A673 (cell line): ENCODE results near the gene ITPR2. TPM values are rescaled to one million over a fixed set of nuclear protein-coding genes. Genes with fewer than 3 reads are reported as not detected.

Experiments
- BruUV-seq: library from RNA; stranded (reverse); fragments of 400-500 nt; replicated peaks from 2 replicates; lab custom pipeline; 2021; lab: Mats Ljungman, UMichigan
- CTCF ChIA-PET: fragments of 300-600 bp; sonication (Branson Sonifier 250); formaldehyde crosslinking; loops from one replicate; lab custom pipeline; 2022; ENCODE audit warnings: antibody characterized with exemption; lab: Charles Lee
- POLR2A ChIA-PET: fragments of 300-600 bp; sonication (Branson Sonifier 250); formaldehyde crosslinking; loops from one replicate; lab custom pipeline; 2022; ENCODE audit warnings: antibody characterized with exemption; ENCODE audit not compliant: low non-redundant PET; lab: Charles Lee
- DNase-seq: peaks from one replicate; pipeline ENCODE4 v3.0.0-alpha.2; 2015; ENCODE audit warnings: low spot score
- H3K27ac ChIP-seq: fragments of 200-600 bp; sonication (generic); 2 replicates; pipeline ENCODE4 v1.5.1; 2016; ENCODE audit warnings: mixed run types, low read depth, mild to moderate bottlenecking, mixed read lengths, antibody characterized with exemption, low read length; ENCODE audit not compliant: poor library complexity, severe bottlenecking
- H3K27me3 ChIP-seq: fragments of 200-600 bp; sonication (generic); replicated peaks from 2 replicates; pipeline ENCODE4 v1.6.1; 2017; ENCODE audit warnings: mixed run types, low read depth, mild to moderate bottlenecking, mixed read lengths, antibody characterized with exemption, low read length; ENCODE audit not compliant: insufficient read depth, poor library complexity
- H3K36me3 ChIP-seq: fragments of 200-600 bp; sonication (generic); 2 replicates; pipeline ENCODE4 v1.6.1; 2016; ENCODE audit warnings: mixed run types, mild to moderate bottlenecking, mixed read lengths, antibody characterized with exemption, low read length; ENCODE audit not compliant: insufficient read depth, poor library complexity, severe bottlenecking
- H3K4me1 ChIP-seq: fragments of 200-600 bp; sonication (generic); 2 replicates; pipeline ENCODE4 v1.6.1; 2017; ENCODE audit warnings: mixed run types, mild to moderate bottlenecking, mixed read lengths, antibody characterized with exemption, low read length; ENCODE audit not compliant: insufficient read depth, poor library complexity, severe bottlenecking
- H3K4me3 ChIP-seq: fragments of 200-600 bp; sonication (generic); 2 replicates; pipeline ENCODE4 v1.5.1; 2016; ENCODE audit warnings: low read depth, mixed run types, mild to moderate bottlenecking, mixed read lengths, low read length; ENCODE audit not compliant: poor library complexity, severe bottlenecking
- H3K9me3 ChIP-seq: fragments of 200-600 bp; sonication (generic); 2 replicates; pipeline ENCODE4 v1.6.1; 2016; ENCODE audit warnings: mixed run types, low read depth, mild to moderate bottlenecking, mixed read lengths, antibody characterized with exemption, low read length; ENCODE audit not compliant: poor library complexity, severe bottlenecking
- EZH2 ChIP-seq: fragments of 200-600 bp; sonication (generic); IDR thresholded peaks from 2 replicates; pipeline ENCODE4 v1.6.1; 2017; ENCODE audit warnings: borderline replicate concordance, low read depth, mild to moderate bottlenecking, mixed read lengths, antibody characterized with exemption, low read length; ENCODE audit not compliant: poor library complexity, severe bottlenecking
- intact Hi-C: fragments of 100-400 bp; cut with micrococcal nuclease; formaldehyde crosslinking; loops from one replicate; pipeline ENCODE4 v1.10.0; 2022; ENCODE audit not compliant: unreplicated experiment
- total RNA-seq: library from RNA; stranded (reverse); gene quantifications from 2 replicates; pipeline ENCODE4 v1.2.3, GENCODE V29; 2021
- TF ChIP-seq, protein P1 (sequence below): fragments of 300-800, 200-600 bp; sonication (generic); conservative IDR thresholded peaks from 2 replicates; pipeline ENCODE4 v1.5.1; 2017; ENCODE audit warnings: low read depth, mild to moderate bottlenecking, antibody characterized with exemption, low read length, moderate library complexity, mixed read lengths

Gene ITPR2
- total RNA-seq, 1 experiment from 2014 or later = 22.6 TPM

DNA sequence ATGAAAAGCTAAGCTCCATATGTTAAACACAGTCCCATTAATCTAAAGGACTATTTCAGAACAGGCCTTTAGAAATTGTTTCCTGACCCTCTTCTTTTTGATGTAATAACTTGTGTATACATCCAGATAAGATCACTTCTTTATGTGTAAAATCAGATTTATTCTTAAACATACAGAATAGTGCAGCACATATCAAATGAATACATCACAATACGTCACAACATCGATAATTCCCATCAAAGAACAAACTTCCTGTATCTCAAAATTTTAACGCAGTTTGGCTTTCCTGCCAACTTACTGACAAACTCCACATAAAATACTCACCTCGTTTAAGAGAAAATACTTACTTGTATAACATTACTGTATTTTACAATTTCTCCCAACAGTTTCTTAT, 108.7 kb downstream of the ITPR2 start:
- CTCF ChIA-PET = no interaction called here
- intact Hi-C loops = loop anchor here (5.0 kb wide), 1 partner anchor 108 kb away; the partner anchor contains the start of gene ITPR2
- no peak overlapping the region for H3K4me3 ChIP-seq
- TF ChIP-seq, protein P1, sequence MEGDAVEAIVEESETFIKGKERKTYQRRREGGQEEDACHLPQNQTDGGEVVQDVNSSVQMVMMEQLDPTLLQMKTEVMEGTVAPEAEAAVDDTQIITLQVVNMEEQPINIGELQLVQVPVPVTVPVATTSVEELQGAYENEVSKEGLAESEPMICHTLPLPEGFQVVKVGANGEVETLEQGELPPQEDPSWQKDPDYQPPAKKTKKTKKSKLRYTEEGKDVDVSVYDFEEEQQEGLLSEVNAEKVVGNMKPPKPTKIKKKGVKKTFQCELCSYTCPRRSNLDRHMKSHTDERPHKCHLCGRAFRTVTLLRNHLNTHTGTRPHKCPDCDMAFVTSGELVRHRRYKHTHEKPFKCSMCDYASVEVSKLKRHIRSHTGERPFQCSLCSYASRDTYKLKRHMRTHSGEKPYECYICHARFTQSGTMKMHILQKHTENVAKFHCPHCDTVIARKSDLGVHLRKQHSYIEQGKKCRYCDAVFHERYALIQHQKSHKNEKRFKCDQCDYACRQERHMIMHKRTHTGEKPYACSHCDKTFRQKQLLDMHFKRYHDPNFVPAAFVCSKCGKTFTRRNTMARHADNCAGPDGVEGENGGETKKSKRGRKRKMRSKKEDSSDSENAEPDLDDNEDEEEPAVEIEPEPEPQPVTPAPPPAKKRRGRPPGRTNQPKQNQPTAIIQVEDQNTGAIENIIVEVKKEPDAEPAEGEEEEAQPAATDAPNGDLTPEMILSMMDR = no peak
- TF ChIP-seq EZH2 = no peak
- H3K27me3 ChIP-seq = no peaks in the 10 kb centered on the region
- no peaks in the 10 kb centered on the region for H3K9me3 ChIP-seq
- peaks cover 28% of the 10 kb centered on the region for H3K4me1 ChIP-seq
- POLR2A ChIA-PET = no interaction called here
- H3K36me3 ChIP-seq = no peaks in the 10 kb centered on the region
- no TSS peak for BruUV-seq
- DNase-seq = no peak
- no peak overlapping the region for H3K27ac ChIP-seq

DNA sequence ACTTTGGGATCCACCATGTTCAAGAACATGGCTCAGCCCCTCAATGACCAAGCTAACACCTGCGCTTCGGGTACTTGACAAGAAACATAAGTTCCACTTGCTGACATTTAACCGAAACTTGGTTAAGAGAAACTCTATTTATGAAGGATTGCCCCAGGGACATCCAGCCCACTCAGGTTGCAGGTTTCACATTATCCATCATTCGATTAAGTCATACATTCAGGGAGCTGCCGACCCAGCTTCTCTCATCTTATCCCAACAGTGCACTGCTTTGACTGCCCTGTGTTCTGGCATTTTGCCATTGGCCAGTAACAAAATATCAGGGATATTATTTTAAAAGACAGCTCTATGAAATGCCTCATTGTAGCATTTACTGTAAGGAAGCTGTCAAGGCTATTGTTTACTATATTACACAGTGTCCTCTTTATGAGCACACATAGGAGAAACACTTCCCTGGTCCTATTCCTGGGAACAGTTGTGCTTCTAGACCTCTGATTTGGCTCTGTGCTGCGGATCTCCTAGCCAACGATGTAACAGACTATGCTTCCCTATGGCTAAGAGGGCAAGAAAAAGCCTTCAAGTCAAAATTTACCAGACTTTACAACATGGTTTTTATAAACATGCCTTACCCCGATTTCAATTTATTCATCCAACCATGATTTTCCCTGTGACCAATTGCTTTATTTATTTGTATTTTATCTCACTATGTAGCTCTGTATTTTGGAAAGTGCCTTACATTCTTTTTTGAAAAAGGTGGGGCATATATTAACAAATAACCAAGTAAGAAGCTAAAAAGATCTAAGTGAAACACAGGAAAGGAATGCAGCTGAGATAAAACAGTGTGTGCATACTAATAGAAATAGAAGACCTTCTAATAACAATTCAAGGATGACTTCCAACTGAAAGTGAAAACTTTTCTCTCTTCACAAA, 109.3 kb downstream of the ITPR2 start:
- H3K36me3 ChIP-seq = no peaks in the 10 kb centered on the region
- no peak overlapping the region for H3K4me3 ChIP-seq
- DNase-seq = no peak
- no peak overlapping the region for H3K27ac ChIP-seq
- intact Hi-C loops = loop anchor here (5.0 kb wide), 1 partner anchor 109 kb away; the partner anchor contains the start of gene ITPR2
- H3K4me1 ChIP-seq = peaks cover 28% of the 10 kb centered on the region
- ChIA-PET POLR2A (no interaction called here), CTCF (interaction anchor here (0.6 kb wide), 1 partner anchor 1499 kb away, joined by 25 read pairs; no protein-coding TSS in a partner anchor)
- no peaks in the 10 kb centered on the region for H3K9me3 ChIP-seq
- H3K27me3 ChIP-seq = no peaks in the 10 kb centered on the region
- TF ChIP-seq EZH2 = no peak
- TF ChIP-seq, protein P1 = no peak
- BruUV-seq = no TSS peak

GRCh38 chr12:26721800-26722199, 111.2 kb downstream of the ITPR2 start:
- ChIA-PET POLR2A (no interaction called here), CTCF (interaction anchor here (0.7 to 1.3 kb wide), 2 partner anchors 20 to 108 kb away, joined by 4 to 5 read pairs; no protein-coding TSS in a partner anchor)
- peak; percentile 85 for DNase-seq

More at GRCh38 chr12:26721800-26722199, 111.2 kb downstream of the ITPR2 start:
- intact Hi-C loops = loop anchor here (5.0 kb wide), 1 partner anchor 111 kb away; the partner anchor contains the start of gene ITPR2
- Histone ChIP-seq H3K4me3 (no peak overlapping the region), H3K4me1 (peaks cover 28% of the 10 kb centered on the region), H3K36me3 (no peaks in the 10 kb centered on the region), H3K27ac (no peak overlapping the region), H3K27me3 (no peaks in the 10 kb centered on the region), H3K9me3 (no peaks in the 10 kb centered on the region)
- no TSS peak for BruUV-seq
- TF ChIP-seq, protein P1 = no peak
- TF ChIP-seq EZH2 = no peak
